GM18498 (cell line): ENCODE data around the gene RABGAP1L.

Experiments
- ATAC-seq: cut with Tn5 transposase; IDR thresholded peaks from one replicate; pipeline ENCODE4 v1.9.1; 2021; ENCODE audit warnings: mild to moderate bottlenecking, moderate library complexity; ENCODE audit not compliant: unreplicated experiment

RABGAP1L gene

GRCh38 chr1:174975764-174976163 lies 816.4 kb downstream of the RABGAP1L start:
- ATAC-seq, result no peak

- no peak for ATAC-seq
Observed at GRCh38 chr1:174976436-174977108, 817.3 kb downstream of the RABGAP1L start.

- ATAC-seq, result no peak
Observed at GRCh38 chr1:174982971-174983689, 823.8 kb downstream of the RABGAP1L start.

- no peak for ATAC-seq
Observed at GRCh38 chr1:174984952-174985351, 825.6 kb downstream of the RABGAP1L start.

- ATAC-seq, result peak; percentile 44
Observed at GRCh38 chr1:174988539-174988938, 829.2 kb downstream of the RABGAP1L start.

- ATAC-seq, result peak; percentile 75
Observed at GRCh38 chr1:174988986-174989385, 829.7 kb downstream of the RABGAP1L start.

- no peak for ATAC-seq
Observed at GRCh38 chr1:174989536-174990220, 830.4 kb downstream of the RABGAP1L start.

- peak; percentile 44 for ATAC-seq
Observed at GRCh38 chr1:174990382-174990999, 831.2 kb downstream of the RABGAP1L start.

- no peak for ATAC-seq
Observed at GRCh38 chr1:174991473-174991872, 832.2 kb downstream of the RABGAP1L start.

GRCh38 chr1:174995121-174995520 lies 835.8 kb downstream of the RABGAP1L start:
- ATAC-seq, result no peak

GRCh38 chr1:174995916-174996315 lies 836.6 kb downstream of the RABGAP1L start:
- ATAC-seq, result no peak

GRCh38 chr1:174996476-174996875 lies 837.2 kb downstream of the RABGAP1L start:
- ATAC-seq, result no peak

- no peak for ATAC-seq
Observed at GRCh38 chr1:174997041-174997440, 837.7 kb downstream of the RABGAP1L start.

GRCh38 chr1:174998569-174999215 lies 839.4 kb downstream of the RABGAP1L start:
- ATAC-seq, result peak; percentile 2

- ATAC-seq, result peak; percentile 81
Observed at GRCh38 chr1:174999216-174999935, 840.1 kb downstream of the RABGAP1L start.

GRCh38 chr1:174999936-175000696 lies 840.8 kb downstream of the RABGAP1L start, which contains the start of gene CACYBP:
CACYBP (plus strand) TSS chr1:174999947; CDS start chr1:175000181, 234 bp downstream.
- peak; percentile 4 for ATAC-seq

GRCh38 chr1:175000697-175001187 lies 841.4 kb downstream of the RABGAP1L start:
- no peak for ATAC-seq

GRCh38 chr1:175002910-175003517 lies 843.7 kb downstream of the RABGAP1L start:
- ATAC-seq, result no peak

- ATAC-seq, result no peak
Observed at GRCh38 chr1:175003521-175003920, 844.2 kb downstream of the RABGAP1L start.
